ENCODE data around the gene MIER2.

Gene MIER2

DNA sequence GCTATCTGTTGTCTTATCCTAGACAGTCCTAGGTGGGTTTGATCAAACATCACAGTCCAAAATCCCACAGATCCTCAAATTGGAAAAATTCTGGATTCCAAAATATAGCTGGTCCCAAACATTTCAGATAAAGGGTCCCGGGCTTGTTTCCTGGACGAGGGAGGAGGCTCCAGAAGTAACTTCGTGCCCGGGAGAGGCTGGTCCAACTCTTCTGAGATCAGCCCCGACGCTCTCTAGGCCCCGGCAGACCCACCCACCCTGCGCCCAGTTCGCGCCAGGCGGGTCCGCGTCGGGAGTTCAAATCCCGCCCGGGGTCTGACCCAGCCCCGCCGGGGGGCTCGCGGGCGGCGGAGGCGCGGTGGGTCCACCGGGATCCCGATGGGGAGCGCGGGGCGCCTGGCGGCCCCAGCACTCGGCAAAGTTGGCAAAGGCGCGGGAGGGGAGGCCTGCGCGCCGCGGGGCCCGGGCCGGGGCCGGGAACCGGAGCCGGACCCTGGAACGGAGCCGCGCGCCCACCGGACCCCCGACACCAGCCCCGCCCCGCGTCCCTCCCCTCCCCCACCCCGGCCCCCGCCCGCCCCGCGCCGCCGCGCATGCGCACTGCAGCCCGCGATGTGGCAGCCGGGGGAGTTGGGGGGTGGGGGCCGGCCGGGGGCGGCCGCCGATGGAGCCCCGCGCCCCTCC lies 513 bp downstream of the MIER2 start:
- TF ChIP-seq, protein P1, sequence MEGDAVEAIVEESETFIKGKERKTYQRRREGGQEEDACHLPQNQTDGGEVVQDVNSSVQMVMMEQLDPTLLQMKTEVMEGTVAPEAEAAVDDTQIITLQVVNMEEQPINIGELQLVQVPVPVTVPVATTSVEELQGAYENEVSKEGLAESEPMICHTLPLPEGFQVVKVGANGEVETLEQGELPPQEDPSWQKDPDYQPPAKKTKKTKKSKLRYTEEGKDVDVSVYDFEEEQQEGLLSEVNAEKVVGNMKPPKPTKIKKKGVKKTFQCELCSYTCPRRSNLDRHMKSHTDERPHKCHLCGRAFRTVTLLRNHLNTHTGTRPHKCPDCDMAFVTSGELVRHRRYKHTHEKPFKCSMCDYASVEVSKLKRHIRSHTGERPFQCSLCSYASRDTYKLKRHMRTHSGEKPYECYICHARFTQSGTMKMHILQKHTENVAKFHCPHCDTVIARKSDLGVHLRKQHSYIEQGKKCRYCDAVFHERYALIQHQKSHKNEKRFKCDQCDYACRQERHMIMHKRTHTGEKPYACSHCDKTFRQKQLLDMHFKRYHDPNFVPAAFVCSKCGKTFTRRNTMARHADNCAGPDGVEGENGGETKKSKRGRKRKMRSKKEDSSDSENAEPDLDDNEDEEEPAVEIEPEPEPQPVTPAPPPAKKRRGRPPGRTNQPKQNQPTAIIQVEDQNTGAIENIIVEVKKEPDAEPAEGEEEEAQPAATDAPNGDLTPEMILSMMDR (IDR thresholded peaks at IDR 0.05; ENCODE audit: low read length): no peak
- TF ChIP-seq EZH2 (IDR thresholded peaks at IDR 0.05; ENCODE audit: borderline replicate concordance, low read length): no peak
- Histone ChIP-seq H3K4me3 (ENCODE audit: low read depth, low read length, poor library complexity, severe bottlenecking) (peak overlapping the region; percentile 63), H3K9me3 (ENCODE audit: low read length) (peaks cover 4% of the 10 kb centered on the region; the same call in 1 of the 2 replicates), H3F3A (ENCODE audit: insufficient read depth, low read length) (no peaks in the 10 kb centered on the region), H3K9me2 (ENCODE audit: low read depth, low read length) (no peaks in the 10 kb centered on the region), H3K27ac (ENCODE audit: low read depth, low read length, poor library complexity, severe bottlenecking) (peak overlapping the region; percentile 3), H3K4me1 (ENCODE audit: insufficient read depth, low read length, severe bottlenecking) (peaks cover 16% of the 10 kb centered on the region), H4K20me1 (ENCODE audit: insufficient read depth, low read length) (no peaks in the 10 kb centered on the region), H3K27me3 (ENCODE audit: insufficient read depth, low read length) (no peaks in the 10 kb centered on the region), H3K9ac (ENCODE audit: low read length) (peak overlapping the region; percentile 66), H3K79me2 (ENCODE audit: insufficient read depth, low read length) (peaks cover 10% of the 10 kb centered on the region), H3K4me2 (ENCODE audit: low read length) (peak overlapping the region; percentile 69), H2AFZ (ENCODE audit: low read length) (no peak overlapping the region), H3K36me3 (ENCODE audit: insufficient read depth, low read length) (peaks cover 7% of the 10 kb centered on the region; the same call in 1 of the 2 replicates)

- no peak for TF ChIP-seq EZH2 (IDR thresholded peaks at IDR 0.05; ENCODE audit: borderline replicate concordance, low read length)
- TF ChIP-seq, protein P1 (IDR thresholded peaks at IDR 0.05; ENCODE audit: low read length): no peak
- peaks cover 16% of the 10 kb centered on the region for H3K4me1 ChIP-seq (ENCODE audit: insufficient read depth, low read length, severe bottlenecking)
- peak overlapping the region; percentile 69 for H3K4me2 ChIP-seq (ENCODE audit: low read length)
- peaks cover 10% of the 10 kb centered on the region; the same call in 1 of the 2 replicates for H3K36me3 ChIP-seq (ENCODE audit: insufficient read depth, low read length)
- H3F3A ChIP-seq (ENCODE audit: insufficient read depth, low read length): no peaks in the 10 kb centered on the region
- peak overlapping the region; percentile 3 for H3K27ac ChIP-seq (ENCODE audit: low read depth, low read length, poor library complexity, severe bottlenecking)
- no peaks in the 10 kb centered on the region for H3K27me3 ChIP-seq (ENCODE audit: insufficient read depth, low read length)
- H3K9me2 ChIP-seq (ENCODE audit: low read depth, low read length): no peaks in the 10 kb centered on the region
- H3K9me3 ChIP-seq (ENCODE audit: low read length): peaks cover 4% of the 10 kb centered on the region; the same call in 1 of the 2 replicates
- H2AFZ ChIP-seq (ENCODE audit: low read length): no peak overlapping the region
- peaks cover 16% of the 10 kb centered on the region for H3K79me2 ChIP-seq (ENCODE audit: insufficient read depth, low read length)
- peak overlapping the region; percentile 63 for H3K4me3 ChIP-seq (ENCODE audit: low read depth, low read length, poor library complexity, severe bottlenecking)
- no peaks in the 10 kb centered on the region for H4K20me1 ChIP-seq (ENCODE audit: insufficient read depth, low read length)
- H3K9ac ChIP-seq (ENCODE audit: low read length): peak overlapping the region; percentile 66
Observed at GRCh38 chr19:343451-343931, 1.1 kb downstream of the MIER2 start.

GRCh38 chr19:342801-343421 lies 1.7 kb downstream of the MIER2 start:
- Histone ChIP-seq H2AFZ (ENCODE audit: low read length) (no peak overlapping the region), H3K4me2 (ENCODE audit: low read length) (peak overlapping the region; percentile 69), H3K9me3 (ENCODE audit: low read length) (peaks cover 4% of the 10 kb centered on the region; the same call in 1 of the 2 replicates), H4K20me1 (ENCODE audit: insufficient read depth, low read length) (no peaks in the 10 kb centered on the region), H3K36me3 (ENCODE audit: insufficient read depth, low read length) (peaks cover 12% of the 10 kb centered on the region; the same call in 1 of the 2 replicates), H3K27ac (ENCODE audit: low read depth, low read length, poor library complexity, severe bottlenecking) (no peak overlapping the region), H3K4me1 (ENCODE audit: insufficient read depth, low read length, severe bottlenecking) (peaks cover 16% of the 10 kb centered on the region), H3K4me3 (ENCODE audit: low read depth, low read length, poor library complexity, severe bottlenecking) (peak overlapping the region; percentile 63), H3K9me2 (ENCODE audit: low read depth, low read length) (no peaks in the 10 kb centered on the region), H3K9ac (ENCODE audit: low read length) (peak overlapping the region; percentile 66), H3K27me3 (ENCODE audit: insufficient read depth, low read length) (no peaks in the 10 kb centered on the region), H3F3A (ENCODE audit: insufficient read depth, low read length) (no peaks in the 10 kb centered on the region), H3K79me2 (ENCODE audit: insufficient read depth, low read length) (peaks cover 21% of the 10 kb centered on the region)
- TF ChIP-seq, protein P1 (IDR thresholded peaks at IDR 0.05; ENCODE audit: low read length): no peak
- TF ChIP-seq EZH2 (IDR thresholded peaks at IDR 0.05; ENCODE audit: borderline replicate concordance, low read length): no peak

All from OCI-LY1 (cell line).